GM12864 (cell line): ENCODE data around the gene CDC45.

Source experiments
- DNase-seq: peaks from one replicate; pipeline ENCODE4 v3.0.0-alpha.2; 2011; ENCODE audit warnings: low read depth
- H3K4me3 ChIP-seq: 2 replicates; pipeline ENCODE4 v1.5.1; 2011; ENCODE audit warnings: mild to moderate bottlenecking, low read depth, low read length, control low read depth
- TF ChIP-seq, protein P1 (sequence below): IDR thresholded peaks from 2 replicates; pipeline ENCODE4 v1.5.1; 2011; ENCODE audit warnings: low read depth, mild to moderate bottlenecking, moderate library complexity, low read length, control low read depth, inconsistent platforms; ENCODE audit errors: missing control alignments

CDC45 gene

DNA sequence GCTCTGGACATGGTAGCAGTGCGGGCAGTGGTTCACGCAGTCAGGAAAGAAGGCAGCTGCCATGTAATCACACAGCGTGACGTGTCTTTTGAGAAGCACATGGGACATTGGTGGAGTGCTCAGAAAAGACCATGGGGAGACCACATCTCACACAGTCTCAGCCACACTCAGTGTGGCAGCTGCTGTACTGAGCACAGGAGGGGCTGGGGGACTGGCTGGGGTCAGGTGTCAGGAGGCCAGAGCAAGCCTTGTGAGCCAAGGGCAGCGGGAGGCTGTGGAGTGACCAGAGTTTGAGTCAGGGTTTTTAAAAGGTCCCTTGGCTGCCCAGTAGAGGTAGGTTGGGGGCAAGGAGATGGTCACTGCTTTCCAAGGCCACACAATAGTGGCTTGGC is 26.0 kb downstream of the CDC45 start:
- no peak for DNase-seq
- no peak overlapping the region for H3K4me3 ChIP-seq
- TF ChIP-seq, protein P1, sequence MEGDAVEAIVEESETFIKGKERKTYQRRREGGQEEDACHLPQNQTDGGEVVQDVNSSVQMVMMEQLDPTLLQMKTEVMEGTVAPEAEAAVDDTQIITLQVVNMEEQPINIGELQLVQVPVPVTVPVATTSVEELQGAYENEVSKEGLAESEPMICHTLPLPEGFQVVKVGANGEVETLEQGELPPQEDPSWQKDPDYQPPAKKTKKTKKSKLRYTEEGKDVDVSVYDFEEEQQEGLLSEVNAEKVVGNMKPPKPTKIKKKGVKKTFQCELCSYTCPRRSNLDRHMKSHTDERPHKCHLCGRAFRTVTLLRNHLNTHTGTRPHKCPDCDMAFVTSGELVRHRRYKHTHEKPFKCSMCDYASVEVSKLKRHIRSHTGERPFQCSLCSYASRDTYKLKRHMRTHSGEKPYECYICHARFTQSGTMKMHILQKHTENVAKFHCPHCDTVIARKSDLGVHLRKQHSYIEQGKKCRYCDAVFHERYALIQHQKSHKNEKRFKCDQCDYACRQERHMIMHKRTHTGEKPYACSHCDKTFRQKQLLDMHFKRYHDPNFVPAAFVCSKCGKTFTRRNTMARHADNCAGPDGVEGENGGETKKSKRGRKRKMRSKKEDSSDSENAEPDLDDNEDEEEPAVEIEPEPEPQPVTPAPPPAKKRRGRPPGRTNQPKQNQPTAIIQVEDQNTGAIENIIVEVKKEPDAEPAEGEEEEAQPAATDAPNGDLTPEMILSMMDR, result no peak

DNA sequence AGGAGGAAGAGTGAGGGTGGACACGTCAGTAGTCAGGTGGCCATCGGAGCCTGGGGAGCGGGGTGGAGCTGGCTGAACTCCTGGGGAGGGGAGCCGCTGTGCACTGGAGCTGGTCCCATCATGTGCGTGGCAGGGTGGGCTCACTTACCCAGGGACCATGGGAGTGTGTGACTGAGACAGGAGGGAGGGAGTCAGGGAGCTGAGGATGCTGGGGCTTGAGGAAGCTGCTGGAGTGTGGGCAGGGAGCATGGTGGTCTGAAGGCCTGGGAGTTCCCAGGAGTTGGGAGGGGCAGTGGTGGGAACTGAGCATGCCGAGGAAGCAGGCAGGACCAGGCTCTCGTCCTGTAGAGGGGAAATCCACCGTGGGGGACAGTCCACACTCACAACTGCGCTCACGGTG is 26.5 kb downstream of the CDC45 start:
- H3K4me3 ChIP-seq, result no peak overlapping the region
- DNase-seq, result no peak
- TF ChIP-seq, protein P1, result no peak

DNA sequence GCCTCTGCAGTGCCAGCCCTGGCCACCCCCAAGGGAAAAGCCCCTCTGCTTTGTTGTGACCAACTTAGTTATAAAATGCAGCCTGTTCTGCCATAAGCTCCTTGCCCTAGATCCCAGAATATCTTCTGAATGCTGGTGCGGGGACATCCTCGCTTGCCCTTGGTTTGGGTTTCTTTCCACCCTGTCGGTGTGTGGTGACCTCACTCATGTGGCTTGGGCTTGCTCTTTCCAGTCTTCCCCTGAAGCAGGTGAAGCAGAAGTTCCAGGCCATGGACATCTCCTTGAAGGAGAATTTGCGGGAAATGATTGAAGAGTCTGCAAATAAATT is 27.8 kb downstream of the CDC45 start:
- TF ChIP-seq, protein P1, result no peak
- DNase-seq, result no peak
- no peak overlapping the region for H3K4me3 ChIP-seq

DNA sequence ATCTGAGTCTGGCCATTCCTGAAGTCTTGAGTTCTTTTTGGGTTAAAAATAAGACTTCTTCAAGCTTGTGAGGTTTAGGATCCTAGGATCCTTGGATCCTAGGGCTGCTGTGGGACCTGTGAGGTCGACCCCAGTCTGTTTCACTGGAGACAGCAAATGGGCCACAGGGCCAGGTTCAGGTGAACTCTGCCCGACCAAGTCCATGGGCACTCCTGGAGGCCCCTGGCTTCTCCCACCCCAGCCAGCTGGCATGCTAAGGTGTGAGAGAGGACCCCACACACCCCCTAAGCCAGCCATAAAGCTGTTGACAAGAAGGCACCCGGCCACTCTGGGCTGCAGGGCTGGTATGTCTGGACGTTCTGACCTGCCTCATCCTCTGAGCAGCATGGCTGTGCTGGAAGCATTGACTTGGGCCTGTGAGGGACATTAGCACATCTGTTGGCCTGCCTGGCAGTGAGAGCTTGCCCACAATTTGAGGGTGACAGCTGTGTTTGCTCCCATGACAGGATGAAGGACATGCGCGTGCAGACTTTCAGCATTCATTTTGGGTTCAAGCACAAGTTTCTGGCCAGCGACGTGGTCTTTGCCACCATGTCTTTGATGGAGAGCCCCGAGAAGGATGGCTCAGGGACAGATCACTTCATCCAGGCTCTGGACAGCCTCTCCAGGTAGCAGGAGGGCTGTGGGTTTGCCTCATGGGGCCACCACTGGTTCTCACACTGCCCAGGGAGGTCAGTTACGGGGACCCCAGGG is 28.5 kb downstream of the CDC45 start:
- H3K4me3 ChIP-seq, result no peak overlapping the region
- TF ChIP-seq, protein P1, result no peak
- DNase-seq, result no peak

DNA sequence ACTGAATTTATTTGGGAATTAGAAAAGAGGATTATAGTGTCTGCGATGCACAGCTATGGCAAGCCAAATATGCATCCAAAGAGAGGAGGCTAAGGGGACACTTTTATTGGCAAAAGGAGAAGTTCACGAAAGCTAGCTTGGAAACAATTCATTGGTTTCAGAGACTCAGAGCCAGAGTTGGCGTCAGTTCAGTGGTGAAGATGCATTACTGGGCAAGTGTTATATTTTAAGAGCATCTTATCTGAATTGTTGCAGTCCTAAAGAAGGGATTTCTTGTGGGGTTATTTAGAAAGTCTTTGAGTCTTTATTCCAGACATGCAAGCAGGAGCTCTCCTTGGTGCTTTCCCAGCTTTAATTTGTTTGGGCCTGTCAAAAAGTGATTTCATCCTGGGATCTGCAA is 29.5 kb downstream of the CDC45 start:
- no peak for DNase-seq
- TF ChIP-seq, protein P1, result no peak
- H3K4me3 ChIP-seq, result no peak overlapping the region

DNA sequence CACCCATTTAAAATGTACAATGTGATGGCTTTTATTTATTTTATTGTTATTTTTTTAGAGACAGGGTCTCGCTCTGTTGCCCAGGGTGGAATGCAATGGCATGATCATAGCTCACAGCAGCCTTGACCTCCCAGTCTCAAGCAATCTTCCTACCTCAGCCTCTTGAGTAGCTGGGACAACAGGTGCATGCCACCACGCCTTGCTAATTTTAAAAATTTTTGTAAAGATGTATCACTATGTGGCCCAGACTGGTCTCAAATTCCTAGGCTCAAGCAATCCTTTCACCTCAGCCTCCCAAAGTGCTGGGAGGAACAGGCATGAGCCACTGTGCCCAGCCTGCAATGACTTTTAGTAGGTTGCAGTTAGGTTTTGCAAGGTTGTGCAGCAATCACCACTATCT is 30.2 kb downstream of the CDC45 start:
- DNase-seq, result no peak
- H3K4me3 ChIP-seq, result no peak overlapping the region
- TF ChIP-seq, protein P1, result no peak

DNA sequence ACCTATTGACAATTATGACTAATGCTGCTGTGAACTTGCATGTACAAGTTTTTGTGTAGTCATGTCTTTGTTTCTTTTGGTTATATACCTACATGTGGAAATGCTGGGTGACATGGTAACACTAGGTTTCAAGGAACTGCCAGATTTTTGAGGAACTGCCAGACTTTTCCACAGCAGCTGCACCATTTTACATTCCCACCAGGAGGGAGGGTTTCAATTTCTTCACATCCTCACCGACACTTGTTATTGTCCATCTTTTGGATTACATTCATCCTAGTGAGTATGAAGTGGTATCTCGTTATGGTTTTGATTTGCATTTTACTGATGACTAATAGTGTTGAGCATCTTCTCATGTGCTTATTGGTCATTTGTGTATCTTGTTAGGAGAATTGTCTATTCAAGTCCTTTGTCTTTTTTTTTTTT is 31.2 kb downstream of the CDC45 start:
- H3K4me3 ChIP-seq, result no peak overlapping the region
- DNase-seq, result no peak
- TF ChIP-seq, protein P1, result no peak
